ENCODE measurements around the gene S100A14. TPM values are rescaled to one million over a fixed set of nuclear protein-coding genes. Genes with fewer than 3 reads are reported as not detected.

S100A14 gene
- 0.39 and 0.73 TPM in 2 replicates for total RNA-seq

GRCh38 chr1:153616144-153616916, at the start of gene S100A14:
S100A14 (minus strand) TSS chr1:153616325; CDS start chr1:153615858, 467 bp downstream.

GRCh38 chr1:153658400-153659174, 42.5 kb upstream of the S100A14 start, which contains the start of gene SNAPIN:
SNAPIN (plus strand) TSS chr1:153658703; CDS start chr1:153658744, 41 bp downstream.

GRCh38 chr1:153633754-153634665, 17.9 kb upstream of the S100A14 start, which contains the start of gene CHTOP:
CHTOP (plus strand) TSS chr1:153634066; CDS start chr1:153636589, 2,523 bp downstream.

GRCh38 chr1:153627715-153628626, 11.8 kb upstream of the S100A14 start, which contains the start of gene S100A1:
S100A1 (plus strand) TSS chr1:153628434; CDS start chr1:153630522, 2,088 bp downstream.

GRCh38 chr1:153626904-153627714, 11.0 kb upstream of the S100A14 start, which contains the start of gene S100A13:
S100A13 (minus strand) TSS chr1:153627505; CDS start chr1:153626472, 1,033 bp downstream.

GRCh38 chr1:153612755-153613331, 3.3 kb downstream of the S100A14 start, which contains the start of gene S100A16:
S100A16 (minus strand) TSS chr1:153613137; CDS start chr1:153608151, 4,986 bp downstream.

GRCh38 chr1:153565529-153566374, 50.4 kb downstream of the S100A14 start, which contains the start of gene S100A2:
S100A2 (minus strand) TSS chr1:153565844; CDS start chr1:153563877, 1,967 bp downstream.

Other genes with a start within 250 kb of the S100A14 start
- gene S100A12, start 240.7 kb downstream of the S100A14 start, total RNA-seq, result not detected in 2 replicates
- not detected in 2 replicates for gene S100A8, start 225.3 kb downstream of the S100A14 start, total RNA-seq
- not detected in 2 replicates for gene S100A7A, start 199.8 kb downstream of the S100A14 start, total RNA-seq
- gene S100A7, start 155.7 kb downstream of the S100A14 start, total RNA-seq, result not detected in 2 replicates
- 1,114 and 1,653 TPM in 2 replicates for gene S100A6, start 80.3 kb downstream of the S100A14 start, total RNA-seq
- 0.37 and 0.39 TPM in 2 replicates for gene S100A5, start 75.4 kb downstream of the S100A14 start, total RNA-seq
- 432 and 695 TPM in 2 replicates for gene S100A4, start 70.5 kb downstream of the S100A14 start, total RNA-seq
- 18.6 and 22.0 TPM in 2 replicates for gene S100A3, start 67.1 kb downstream of the S100A14 start, total RNA-seq
- 1.5 and 1.6 TPM in 2 replicates for gene S100A2, start 50.5 kb downstream of the S100A14 start, total RNA-seq
- gene S100A16, start 3.2 kb downstream of the S100A14 start, total RNA-seq, result 537 and 634 TPM in 2 replicates
- 75.7 and 148 TPM in 2 replicates for gene S100A13, start 11.2 kb upstream of the S100A14 start, total RNA-seq
- gene S100A1, start 12.1 kb upstream of the S100A14 start, total RNA-seq, result not detected in 2 replicates
- gene CHTOP, start 17.7 kb upstream of the S100A14 start, total RNA-seq, result 33.1 and 46.3 TPM in 2 replicates
- 45.6 and 50.6 TPM in 2 replicates for gene SNAPIN, start 42.4 kb upstream of the S100A14 start, total RNA-seq
- 162 and 184 TPM in 2 replicates for gene ILF2, start 54.7 kb upstream of the S100A14 start, total RNA-seq
- gene NPR1, start 62.4 kb upstream of the S100A14 start, total RNA-seq, result 6.2 and 6.3 TPM in 2 replicates
- gene INTS3, start 111.7 kb upstream of the S100A14 start, total RNA-seq, result 40.4 and 53.8 TPM in 2 replicates
- 14.3 and 19.4 TPM in 2 replicates for gene SLC27A3, start 159.1 kb upstream of the S100A14 start, total RNA-seq